ENCODE data around the gene RAPGEF1.
"Not testable (repeated sequence)": the region's sequence is repeated elsewhere in the genome, so short reads cannot be mapped to it uniquely, and the experiment has no call there.

The RAPGEF1 gene

GRCh38 chr9:131685753-131686706 lies 53.8 kb downstream of the RAPGEF1 start:
- no peak for DNase-seq (ENCODE audit: low spot score)

- not testable (repeated sequence) for DNase-seq (ENCODE audit: low spot score)
Measured at GRCh38 chr9:131683094-131683493, 56.8 kb downstream of the RAPGEF1 start.

- no peak for DNase-seq (ENCODE audit: low spot score)
Measured at GRCh38 chr9:131682261-131682660, 57.6 kb downstream of the RAPGEF1 start.

GRCh38 chr9:131681826-131682225 lies 58.0 kb downstream of the RAPGEF1 start:
- DNase-seq (ENCODE audit: low spot score), result not testable (repeated sequence)

GRCh38 chr9:131681108-131681507 lies 58.8 kb downstream of the RAPGEF1 start:
- DNase-seq (ENCODE audit: low spot score), result not testable (repeated sequence)

- DNase-seq (ENCODE audit: low spot score), result no peak
Measured at GRCh38 chr9:131679261-131680020, 60.4 kb downstream of the RAPGEF1 start.

GRCh38 chr9:131678499-131679111 lies 61.3 kb downstream of the RAPGEF1 start:
- no peak for DNase-seq (ENCODE audit: low spot score)

GRCh38 chr9:131677444-131678180 lies 62.3 kb downstream of the RAPGEF1 start:
- peak; percentile 44 for DNase-seq (ENCODE audit: low spot score)

GRCh38 chr9:131677049-131677443 lies 62.8 kb downstream of the RAPGEF1 start:
- no peak for DNase-seq (ENCODE audit: low spot score)

GRCh38 chr9:131676431-131676972 lies 63.4 kb downstream of the RAPGEF1 start:
- no peak for DNase-seq (ENCODE audit: low spot score)

- DNase-seq (ENCODE audit: low spot score), result no peak
Measured at GRCh38 chr9:131675437-131676022, 64.3 kb downstream of the RAPGEF1 start.

- DNase-seq (ENCODE audit: low spot score), result no peak
Measured at GRCh38 chr9:131674425-131675421, 65.2 kb downstream of the RAPGEF1 start.

- DNase-seq (ENCODE audit: low spot score), result no peak
Measured at GRCh38 chr9:131673531-131673930, 66.3 kb downstream of the RAPGEF1 start.

GRCh38 chr9:131673068-131673467 lies 66.8 kb downstream of the RAPGEF1 start:
- no peak for DNase-seq (ENCODE audit: low spot score)

GRCh38 chr9:131672451-131672850 lies 67.4 kb downstream of the RAPGEF1 start:
- DNase-seq (ENCODE audit: low spot score), result no peak

- DNase-seq (ENCODE audit: low spot score), result no peak
Measured at GRCh38 chr9:131671133-131671520, 68.7 kb downstream of the RAPGEF1 start.

GRCh38 chr9:131670247-131671132 lies 69.4 kb downstream of the RAPGEF1 start:
- peak; percentile 72 for DNase-seq (ENCODE audit: low spot score)

GRCh38 chr9:131669269-131670157 lies 70.4 kb downstream of the RAPGEF1 start:
- no peak for DNase-seq (ENCODE audit: low spot score)
